ENCODE results near the gene METTL9.

DNA sequence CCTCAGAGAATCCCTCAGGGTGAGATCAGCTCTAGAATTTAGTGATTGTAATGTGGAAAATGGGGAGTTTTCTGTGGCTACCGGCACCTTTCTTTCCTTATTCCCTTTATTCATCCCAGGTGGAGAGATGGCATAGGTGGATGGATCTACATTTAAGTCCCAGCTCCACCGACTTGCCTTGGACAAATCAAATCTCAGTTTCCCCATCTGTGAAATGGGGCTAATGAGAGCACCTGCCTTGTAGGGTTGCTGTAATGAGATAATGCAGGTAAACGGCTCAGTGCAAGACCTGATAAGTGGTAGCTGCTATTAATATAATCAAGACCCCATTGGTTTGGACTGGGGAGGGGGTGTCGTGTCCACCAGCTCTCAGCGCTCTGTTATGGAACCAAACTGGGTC, 104.9 kb downstream of the METTL9 start:
- TF ChIP-seq REST (IDR thresholded peaks at IDR 0.05; ENCODE audit: insufficient read depth in 1 of 2, low read depth in 2 of 2, low read length in 2 of 2) (no peak), POLR2AphosphoS5 (IDR thresholded peaks at IDR 0.05; ENCODE audit: low read depth, low read length) (no peak), TAF1 (IDR thresholded peaks at IDR 0.05; ENCODE audit: borderline replicate concordance, insufficient read depth, low read length) (no peak), FOXP2 (optimal IDR thresholded peaks at IDR 0.05; ENCODE audit: borderline replicate concordance, extremely low read depth, extremely low read length, insufficient read depth) (no peak), SIN3A (IDR thresholded peaks at IDR 0.05; ENCODE audit: borderline replicate concordance, insufficient read depth, low read length) (no peak)

All from PFSK-1 (cell line).